ENCODE data around the gene COL21A1.
A peak's percentile ranks its signal among the peaks of the same experiment; 100 is the strongest.
"Not testable (repeated sequence)": the region's sequence is repeated elsewhere in the genome, so short reads cannot be mapped to it uniquely, and the experiment has no call there.

The COL21A1 gene

GRCh38 chr6:56246881-56247653, at the start of gene COL21A1:
Gene COL21A1 (minus strand): TSS chr6:56247580. CDS start chr6:56182618, 64,962 bp downstream.
- no peak for DNase-seq

GRCh38 chr6:56293781-56294180, 46.4 kb upstream of the COL21A1 start:
- no peak for DNase-seq

- peak; percentile 44 to 70 for DNase-seq
Observed at GRCh38 chr6:56292505-56293181, 45.3 kb upstream of the COL21A1 start.

DNA sequence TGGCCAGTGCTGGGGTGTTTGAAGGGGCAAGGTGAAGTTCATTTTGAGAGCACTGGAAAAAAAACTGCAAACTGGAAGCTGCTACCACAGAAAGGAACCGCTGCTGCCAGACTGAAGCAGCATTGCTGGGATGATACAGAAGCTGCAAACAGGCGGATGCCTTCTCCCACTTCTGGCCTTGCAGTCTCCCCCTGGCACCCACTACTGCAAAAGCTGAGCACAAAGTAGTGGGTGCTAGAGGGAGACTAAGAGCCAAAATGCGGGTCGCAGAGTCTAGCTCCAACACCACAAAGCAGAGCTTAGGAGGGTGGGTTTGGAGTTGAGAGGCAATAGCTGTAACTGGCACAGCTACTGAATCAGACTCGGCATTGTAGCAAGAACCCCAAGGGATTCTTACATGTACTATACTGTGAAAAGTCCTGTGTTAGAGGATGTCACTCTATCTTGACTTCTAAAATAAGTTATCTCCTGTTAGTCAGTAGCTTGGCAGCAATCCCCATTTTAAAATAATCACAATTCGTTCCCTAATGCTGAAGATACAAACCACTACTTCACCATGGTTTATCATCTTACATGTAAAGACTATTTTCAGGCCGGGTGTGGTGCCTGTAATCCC, 44.0 kb upstream of the COL21A1 start:
- no peak for DNase-seq

- no peak for DNase-seq
Observed at GRCh38 chr6:56289721-56290120, 42.3 kb upstream of the COL21A1 start.

- DNase-seq, result no peak
Observed at GRCh38 chr6:56288347-56288746, 41.0 kb upstream of the COL21A1 start.

GRCh38 chr6:56282391-56282790, 35.0 kb upstream of the COL21A1 start:
- no peak for DNase-seq

DNA sequence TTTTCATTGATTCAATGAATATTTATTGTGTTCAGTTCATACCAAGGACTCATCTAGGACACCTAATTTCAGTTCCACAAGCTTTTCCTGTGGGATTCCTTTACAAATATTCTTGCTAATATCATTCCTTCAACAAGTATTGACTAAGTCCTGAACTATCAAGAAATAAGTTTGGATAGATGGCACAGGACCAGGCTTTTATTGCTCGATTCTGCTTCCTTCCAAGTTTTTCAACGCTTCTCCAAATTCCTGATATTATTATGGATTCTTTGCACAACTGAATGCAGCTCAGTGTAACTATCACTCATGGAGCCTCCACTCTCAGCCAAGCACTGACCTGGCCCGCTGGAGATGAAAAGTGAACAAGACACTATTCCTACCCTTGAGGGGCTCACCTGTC, 32.7 kb upstream of the COL21A1 start:
- no peak for DNase-seq

DNA sequence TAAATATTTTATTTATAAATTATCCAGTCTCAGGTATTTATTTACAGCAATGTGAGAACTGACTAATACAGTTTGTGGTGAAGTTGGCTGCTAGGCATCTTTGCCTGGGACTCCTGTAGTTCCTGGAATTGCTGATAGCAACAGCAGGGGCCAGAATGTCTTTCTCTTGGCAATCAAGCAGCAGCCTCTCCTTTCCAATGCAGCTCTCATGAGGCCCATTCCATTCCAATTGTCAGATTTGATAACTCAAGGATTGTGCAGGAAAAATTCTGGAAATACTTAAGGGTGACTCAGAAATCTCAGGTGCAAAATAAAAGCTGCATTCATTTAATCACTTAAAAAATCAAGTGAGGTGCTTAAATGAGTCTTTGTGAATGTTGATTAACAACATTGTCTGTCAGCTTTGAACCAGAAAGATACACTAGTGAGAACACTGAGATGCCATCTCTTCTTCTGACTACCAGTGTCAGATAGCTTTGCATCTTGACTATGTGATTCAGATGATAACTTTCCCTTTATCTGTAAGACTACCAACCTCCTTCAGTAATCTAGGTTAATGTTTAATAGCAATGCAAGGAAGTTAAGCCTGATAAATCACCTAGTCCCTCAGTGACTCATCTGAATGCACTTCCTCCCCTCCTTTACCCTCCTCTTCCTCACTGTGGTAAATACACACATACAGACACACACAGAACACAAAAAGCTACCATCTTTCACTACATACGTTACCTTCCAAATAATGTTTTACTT, 32.1 kb upstream of the COL21A1 start:
- DNase-seq, result no peak

DNA sequence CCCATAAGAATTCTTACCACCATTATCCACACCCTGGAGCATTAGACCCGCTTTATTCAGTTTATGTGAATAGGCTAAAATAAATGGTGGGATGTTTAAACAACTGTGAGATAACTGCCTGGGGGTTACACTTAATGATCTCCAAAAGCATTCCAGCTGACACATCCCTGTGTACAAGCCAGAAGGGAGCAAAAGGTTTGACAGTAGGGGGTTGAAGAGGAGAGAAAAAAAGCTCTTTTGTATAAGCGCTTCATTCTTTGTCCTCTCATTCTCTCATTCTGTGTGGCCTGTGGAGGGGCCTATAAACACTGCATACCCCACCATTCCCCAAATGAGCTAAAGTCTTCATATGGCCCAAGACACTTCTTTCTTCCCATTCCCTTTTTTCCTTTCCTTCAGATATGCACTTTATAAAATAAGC, 30.8 kb upstream of the COL21A1 start:
- peak; percentile 65 to 87 for DNase-seq

GRCh38 chr6:56270812-56271441, 23.5 kb upstream of the COL21A1 start:
- DNase-seq, result no peak

DNA sequence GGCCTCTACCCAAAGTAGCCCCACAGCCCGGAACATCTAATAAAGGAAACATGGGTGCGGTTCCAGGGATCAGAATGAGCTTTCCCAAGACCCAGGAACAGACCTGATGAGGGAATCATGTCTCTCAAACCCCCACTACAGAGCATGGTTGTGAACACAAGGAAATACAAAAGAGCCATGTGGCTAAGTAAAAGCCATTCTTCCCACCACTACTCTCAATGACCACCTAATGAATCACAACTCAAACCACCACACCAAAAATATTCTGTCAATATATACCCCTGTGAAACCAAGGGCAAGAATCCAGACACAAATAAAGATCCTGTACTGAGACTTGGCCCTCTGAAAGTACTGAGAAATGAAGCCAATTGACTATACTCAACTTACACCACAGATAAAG, 20.9 kb upstream of the COL21A1 start:
- no peak for DNase-seq

GRCh38 chr6:56266011-56266410, 18.6 kb upstream of the COL21A1 start:
- DNase-seq, result no peak

DNA sequence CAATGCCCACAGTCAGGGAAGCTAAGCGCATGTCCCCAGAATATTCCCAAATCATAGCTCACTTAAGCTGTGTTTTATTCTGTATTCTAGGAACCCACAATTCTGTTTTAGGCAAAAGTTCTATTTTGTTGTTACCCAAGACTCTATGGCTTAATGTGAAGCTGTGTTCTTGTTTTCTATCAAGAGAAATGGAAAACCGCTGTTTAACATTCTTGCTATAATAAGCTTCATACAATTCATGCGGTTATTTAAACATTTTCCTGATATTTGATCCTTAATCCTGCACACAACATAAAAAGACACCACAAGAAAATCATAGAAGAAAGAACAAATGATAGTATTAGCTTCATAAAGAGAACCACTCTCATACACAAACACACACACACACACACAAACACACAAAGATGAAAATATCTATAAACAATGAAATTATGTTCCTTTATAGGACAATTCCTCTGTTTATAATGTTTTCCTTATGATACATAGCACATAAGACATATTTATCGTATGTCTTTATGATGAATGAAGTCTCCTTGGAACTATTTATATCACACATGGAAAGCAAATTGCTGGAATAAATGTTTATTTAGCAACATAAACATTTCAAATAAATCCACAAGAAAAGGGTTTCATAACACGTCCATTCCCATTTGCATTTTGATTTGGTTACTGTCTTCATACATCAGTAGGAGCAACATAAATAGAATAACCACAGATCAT, 16.4 kb upstream of the COL21A1 start:
- DNase-seq, result no peak

GRCh38 chr6:56260593-56260992, 13.2 kb upstream of the COL21A1 start:
- not testable (repeated sequence) for DNase-seq

GRCh38 chr6:56259234-56260077, 12.1 kb upstream of the COL21A1 start:
- peak; percentile 31 to 61 for DNase-seq

DNA sequence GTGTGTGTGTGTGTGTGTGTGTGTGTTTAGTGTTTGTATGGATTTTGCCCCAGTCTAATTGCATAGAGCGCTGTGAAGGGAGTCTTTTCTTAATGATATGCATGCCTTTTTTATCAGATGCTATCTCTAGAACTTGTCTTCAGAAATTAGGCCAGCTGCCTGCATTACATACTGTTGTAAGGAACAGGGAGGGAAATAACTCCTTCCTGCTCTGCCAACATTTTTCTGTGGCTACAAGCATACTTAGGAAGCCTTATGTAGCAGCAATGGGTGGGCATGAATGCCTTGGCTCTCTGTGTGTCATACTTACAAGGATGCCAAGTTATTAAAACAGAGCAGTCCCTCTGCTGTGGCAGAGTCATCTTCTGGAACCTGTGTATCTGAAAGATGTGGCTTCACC, 8.0 kb upstream of the COL21A1 start:
- no peak for DNase-seq

GRCh38 chr6:56250266-56250665, 2.9 kb upstream of the COL21A1 start:
- DNase-seq, result no peak

DNA sequence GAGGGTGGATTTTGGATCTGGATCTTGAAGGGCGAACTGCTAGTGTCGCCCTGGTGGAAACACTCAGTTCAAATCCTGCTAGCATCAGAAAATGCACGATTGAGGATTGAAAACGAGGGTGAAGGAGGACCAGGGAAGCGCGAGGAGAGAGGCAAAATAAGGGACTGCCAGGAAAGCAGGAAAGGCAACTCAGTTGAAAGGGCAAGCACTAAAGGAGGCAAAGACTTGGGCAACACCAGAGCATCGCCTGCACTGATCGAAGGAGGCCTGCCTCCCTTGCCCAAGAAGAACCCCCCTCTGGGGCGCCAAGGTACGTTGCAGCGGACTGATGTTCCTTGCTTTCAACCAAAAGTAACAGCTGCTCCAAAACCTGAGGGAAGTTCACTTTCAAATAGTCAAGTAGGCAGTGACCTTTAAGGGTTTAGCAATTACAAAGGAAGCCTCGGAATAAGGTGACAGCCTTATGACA, 308 bp upstream of the COL21A1 start:
- no peak for DNase-seq

DNA sequence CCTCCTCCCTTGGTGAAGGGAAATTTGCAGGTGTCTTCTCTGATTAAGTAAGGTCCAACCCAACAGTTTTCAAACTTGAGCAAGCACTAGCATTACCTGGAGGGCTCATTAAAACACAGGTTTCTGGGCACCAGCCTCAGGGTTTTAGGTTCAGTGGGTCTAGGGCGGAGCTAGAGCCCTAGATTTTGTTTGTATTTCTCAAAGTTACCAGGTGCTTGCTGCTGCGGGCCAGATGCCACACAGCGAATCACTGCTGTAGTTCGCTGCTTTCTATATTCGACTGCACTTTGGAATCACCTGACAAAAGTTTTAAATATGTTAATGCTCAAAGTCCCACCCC, 869 bp downstream of the COL21A1 start:
- DNase-seq, result no peak

DNA sequence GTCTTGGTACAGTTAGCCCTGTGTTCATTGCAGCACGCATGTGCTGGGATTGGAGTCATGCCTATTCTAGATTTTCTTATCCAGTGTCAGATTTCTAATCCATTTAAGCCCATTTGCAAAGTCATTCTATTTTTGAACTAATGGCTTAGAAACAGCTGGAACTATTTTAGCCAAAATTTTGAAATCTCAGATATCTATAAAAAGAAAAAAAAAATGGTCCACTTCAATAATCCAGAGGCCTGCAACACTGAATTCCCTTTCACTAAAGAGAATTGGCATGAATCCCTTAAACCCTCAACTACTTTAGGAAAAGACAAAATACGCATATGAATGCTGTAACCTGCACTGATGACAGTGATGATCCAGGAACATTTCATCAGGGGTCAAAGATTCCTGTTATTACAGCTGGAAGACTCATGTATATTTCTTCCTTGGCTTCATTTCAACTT, 1.5 kb downstream of the COL21A1 start:
- DNase-seq, result no peak

All from NCI-H2081 (cell line).